ENCODE measurements around the gene MYO7A.

DNA sequence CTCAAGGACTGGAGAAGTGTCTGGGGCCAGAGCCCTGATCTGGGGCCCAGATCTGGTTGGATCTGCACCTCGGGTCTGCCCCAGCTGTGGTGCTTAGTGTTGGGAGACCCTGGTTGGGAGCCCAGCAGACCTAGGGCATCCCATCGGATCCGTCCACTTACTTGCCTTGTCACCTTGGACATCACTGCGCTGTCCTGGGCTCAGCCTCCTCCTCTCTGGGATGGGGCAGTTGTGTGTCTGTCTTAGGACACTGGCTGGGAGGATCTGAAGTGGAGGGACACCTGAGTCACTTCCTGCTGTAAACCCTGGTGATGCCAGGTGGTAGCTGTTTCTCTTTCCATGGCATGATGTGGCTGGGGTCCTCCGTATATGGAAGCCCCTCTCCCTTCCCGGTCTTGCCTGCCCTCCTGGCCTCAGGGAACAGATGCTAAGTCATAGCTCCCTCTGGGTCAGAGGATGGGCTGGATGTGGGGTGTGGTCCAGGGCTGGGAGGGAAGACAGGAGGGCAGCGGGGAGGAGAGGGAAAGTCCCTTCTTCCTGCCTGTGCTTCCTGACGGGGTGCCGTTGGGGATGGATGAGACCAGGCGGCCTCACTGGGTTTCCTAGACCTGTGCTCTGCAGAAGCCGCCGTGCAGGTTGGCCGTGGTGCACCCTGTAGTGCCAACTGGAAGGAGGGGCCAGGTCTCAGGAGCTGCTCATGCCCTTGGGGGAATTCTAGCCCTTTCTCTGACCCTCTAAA is 37.5 kb upstream of the MYO7A start:
- TF ChIP-seq, protein P1, sequence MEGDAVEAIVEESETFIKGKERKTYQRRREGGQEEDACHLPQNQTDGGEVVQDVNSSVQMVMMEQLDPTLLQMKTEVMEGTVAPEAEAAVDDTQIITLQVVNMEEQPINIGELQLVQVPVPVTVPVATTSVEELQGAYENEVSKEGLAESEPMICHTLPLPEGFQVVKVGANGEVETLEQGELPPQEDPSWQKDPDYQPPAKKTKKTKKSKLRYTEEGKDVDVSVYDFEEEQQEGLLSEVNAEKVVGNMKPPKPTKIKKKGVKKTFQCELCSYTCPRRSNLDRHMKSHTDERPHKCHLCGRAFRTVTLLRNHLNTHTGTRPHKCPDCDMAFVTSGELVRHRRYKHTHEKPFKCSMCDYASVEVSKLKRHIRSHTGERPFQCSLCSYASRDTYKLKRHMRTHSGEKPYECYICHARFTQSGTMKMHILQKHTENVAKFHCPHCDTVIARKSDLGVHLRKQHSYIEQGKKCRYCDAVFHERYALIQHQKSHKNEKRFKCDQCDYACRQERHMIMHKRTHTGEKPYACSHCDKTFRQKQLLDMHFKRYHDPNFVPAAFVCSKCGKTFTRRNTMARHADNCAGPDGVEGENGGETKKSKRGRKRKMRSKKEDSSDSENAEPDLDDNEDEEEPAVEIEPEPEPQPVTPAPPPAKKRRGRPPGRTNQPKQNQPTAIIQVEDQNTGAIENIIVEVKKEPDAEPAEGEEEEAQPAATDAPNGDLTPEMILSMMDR (conservative IDR thresholded peaks at IDR 0.05): no peak
- TF ChIP-seq EZH2 (IDR thresholded peaks at IDR 0.05; ENCODE audit: low read depth): no peak
